Pancreas (tissue), 10 donors: ENCODE measurements around the gene CMIP. TPM values are rescaled to one million over a fixed set of nuclear protein-coding genes. Genes with fewer than 3 reads are reported as not detected.

ENCODE experiments used
- ATAC-seq, 4 donors: fragments of 200-7000 bp; cut with Tn5 transposase; one replicate each; pipeline versions ENCODE4 v1.8.0 to v1.9.1; 2020; ENCODE audit warnings: mild to moderate bottlenecking in 4 of 4, moderate library complexity in 4 of 4
- DNase-seq, 6 donors: peaks; one replicate each; pipeline ENCODE4 v3.0.0-alpha.2; 2020
- FAIRE-seq: peaks from 2 replicates; lab custom pipeline; 2012; peaks lifted over from hg19 to GRCh38; lab: Jason Lieb, UNC
- H3K27ac ChIP-seq, 4 donors: fragments of 200-600 bp; sonication (generic); 1 replicate in 3 of 4; 2 replicates in 1 of 4; pipeline versions ENCODE4 v1.5.0 to v1.8.0; 2020
- H3K27me3 ChIP-seq, 4 donors: fragments of 200-600 bp; one replicate each; pipeline ENCODE4 v1.8.0; 2021
- H3K36me3 ChIP-seq, 3 donors: fragments of 200-600 bp; sonication (generic) in 1 of 3; one replicate each; pipeline versions ENCODE4 v1.5.0 to v1.8.0; 2020 to 2021
- H3K4me1 ChIP-seq, 3 donors: fragments of 200-600 bp; one replicate each; pipeline ENCODE4 v1.8.0; 2021
- H3K4me3 ChIP-seq, 4 donors: fragments of 200-600 bp; sonication (generic) in 2 of 4; one replicate each; pipeline versions ENCODE4 v1.5.0 to v1.8.0; 2020 to 2021
- H3K9me3 ChIP-seq, 4 donors: fragments of 200-600 bp; one replicate each; pipeline ENCODE4 v1.8.0; 2021
- CTCF ChIP-seq, 4 donors: fragments of 200-600 bp; sonication (generic) in 3 of 4; IDR thresholded peaks; one replicate each; pipeline versions ENCODE4 v1.5.0 to v1.8.0; 2021; ENCODE audit warnings: antibody characterized with exemption in 4 of 4
- WGBS, 2 donors: extraction: QIAGEN DNeasy Blood & Tissue Kit; methylation state at CpG; one replicate each; pipeline ENCODE4 v1.1.7; 2013; 5-methylcytosine and 5-hydroxymethylcytosine counted together
- intact Hi-C, 3 donors: fragments of 100-400 bp; cut with DNase I; formaldehyde crosslinking; loops; one replicate each; pipeline versions ENCODE4 v1.11.1 to v1.14.2; 2022
- polyA plus RNA-seq, 2 donors: library from polyadenylated mRNA; stranded (reverse); fragments of 200-250 nt; gene quantifications; one replicate each; pipeline ENCODE4 v1.2.3, GENCODE V29; 2013
- total RNA-seq, 6 donors: library from RNA; stranded (reverse); fragmentation: NEBNext Ultra II Directional in 4 of 6; extraction: Animal tissue kit (Norgen Biotek cat#: 25700) in 4 of 6; gene quantifications; one replicate each; pipeline versions ENCODE4 v1.2.1 to v1.2.4, GENCODE V29; 2021 to 2023
- donor health status: healthy with polysubstance abuse.
- donor health status: DM: no; HTN: no; CAD: no; lungs with moderate emphysema.
- donor health status: DM: no; HTN: no; CAD: no.
- donor health status: control.
- donor health status: control.
- donor health status: Bipolar disorder and iron deficiency.
- donor health status: DM: yes; HTN: yes; CAD: no.
- donor health status: DM: no; HTN: no; CAD: no.
- donor health status: DM: no; HTN: no; CAD: no.
- donor health status: DM: yes; HTN: yes; CAD: no.

Gene CMIP
- total and polyA plus RNA-seq, 8 donors, result 9.7 to 37.0 (median 21.5) TPM

GRCh38 chr16:81671738-81672597 lies 227.4 kb downstream of the CMIP start:
- H3K27me3 ChIP-seq, result no peaks in the 10 kb centered on the region
- no peak for TF ChIP-seq CTCF (IDR thresholded peaks at IDR 0.05)
- peaks cover 0 to 4% (median 0%) of the 10 kb centered on the region in 3 donors for H3K36me3 ChIP-seq
- intact Hi-C loops, result no loop called here
- no peaks in the 10 kb centered on the region for H3K4me1 ChIP-seq
- WGBS, 2 donors, result 87 to 89% methylated on average over 14 of the region's 14 CpGs
- ATAC-seq (no peak), FAIRE-seq (no peak), DNase-seq (no peak)
- H3K9me3 ChIP-seq, result no peaks in the 10 kb centered on the region
- H3K27ac ChIP-seq, result no peak overlapping the region
- H3K4me3 ChIP-seq, result no peak overlapping the region

GRCh38 chr16:81673432-81673831 lies 228.8 kb downstream of the CMIP start:
- H3K9me3 ChIP-seq, result no peaks in the 10 kb centered on the region
- no peak overlapping the region for H3K4me3 ChIP-seq
- peaks cover 0 to 5% (median 0%) of the 10 kb centered on the region in 3 donors for H3K36me3 ChIP-seq
- intact Hi-C loops, result no loop called here
- no peak for DNase-seq
- WGBS, 2 donors, result 87 to 91% methylated on average over 7 of the region's 7 CpGs
- FAIRE-seq, result no peak
- H3K27ac ChIP-seq, result no peak overlapping the region
- H3K27me3 ChIP-seq, result no peaks in the 10 kb centered on the region
- no peak for ATAC-seq
- no peaks in the 10 kb centered on the region for H3K4me1 ChIP-seq
- no peak for TF ChIP-seq CTCF (IDR thresholded peaks at IDR 0.05)

- Histone ChIP-seq H3K27me3 (no peaks in the 10 kb centered on the region), H3K9me3 (no peaks in the 10 kb centered on the region), H3K4me3 (no peak overlapping the region), H3K27ac (no peak overlapping the region), H3K36me3 (peaks cover 0 to 7% (median 0%) of the 10 kb centered on the region in 3 donors), H3K4me1 (no peaks in the 10 kb centered on the region)
- ATAC-seq (no peak), FAIRE-seq (no peak), DNase-seq (no peak)
- TF ChIP-seq CTCF (IDR thresholded peaks at IDR 0.05), result no peak
- WGBS, 2 donors, result 88 to 93% methylated on average over 3 of the region's 3 CpGs
- intact Hi-C loops, result no loop called here
These were observed 231.1 kb downstream of the CMIP start for GRCh38 chr16:81675662-81676061.

- WGBS, 2 donors, result 85 to 90% methylated on average over 19 of the region's 19 CpGs
These were observed 231.7 kb downstream of the CMIP start for GRCh38 chr16:81676066-81676882.

More at GRCh38 chr16:81676066-81676882, 231.7 kb downstream of the CMIP start:
- Histone ChIP-seq H3K4me1 (no peaks in the 10 kb centered on the region), H3K9me3 (no peaks in the 10 kb centered on the region), H3K36me3 (peaks cover 0 to 8% (median 0%) of the 10 kb centered on the region in 3 donors), H3K4me3 (no peak overlapping the region), H3K27me3 (no peaks in the 10 kb centered on the region), H3K27ac (no peak overlapping the region)
- no peak for TF ChIP-seq CTCF (IDR thresholded peaks at IDR 0.05)
- intact Hi-C loops, result no loop called here
- FAIRE-seq (no peak), ATAC-seq (peak in 1 of 4 donors; percentile 46), DNase-seq (no peak)
